GM18519 (cell line): Measurements from ENCODE around the gene UVRAG.

ENCODE experiments used
- ATAC-seq: cut with Tn5 transposase; IDR thresholded peaks from one replicate; pipeline ENCODE4 v1.9.1; 2021; ENCODE audit warnings: mild to moderate bottlenecking, moderate library complexity; ENCODE audit not compliant: unreplicated experiment, low FRiP score

UVRAG gene

DNA sequence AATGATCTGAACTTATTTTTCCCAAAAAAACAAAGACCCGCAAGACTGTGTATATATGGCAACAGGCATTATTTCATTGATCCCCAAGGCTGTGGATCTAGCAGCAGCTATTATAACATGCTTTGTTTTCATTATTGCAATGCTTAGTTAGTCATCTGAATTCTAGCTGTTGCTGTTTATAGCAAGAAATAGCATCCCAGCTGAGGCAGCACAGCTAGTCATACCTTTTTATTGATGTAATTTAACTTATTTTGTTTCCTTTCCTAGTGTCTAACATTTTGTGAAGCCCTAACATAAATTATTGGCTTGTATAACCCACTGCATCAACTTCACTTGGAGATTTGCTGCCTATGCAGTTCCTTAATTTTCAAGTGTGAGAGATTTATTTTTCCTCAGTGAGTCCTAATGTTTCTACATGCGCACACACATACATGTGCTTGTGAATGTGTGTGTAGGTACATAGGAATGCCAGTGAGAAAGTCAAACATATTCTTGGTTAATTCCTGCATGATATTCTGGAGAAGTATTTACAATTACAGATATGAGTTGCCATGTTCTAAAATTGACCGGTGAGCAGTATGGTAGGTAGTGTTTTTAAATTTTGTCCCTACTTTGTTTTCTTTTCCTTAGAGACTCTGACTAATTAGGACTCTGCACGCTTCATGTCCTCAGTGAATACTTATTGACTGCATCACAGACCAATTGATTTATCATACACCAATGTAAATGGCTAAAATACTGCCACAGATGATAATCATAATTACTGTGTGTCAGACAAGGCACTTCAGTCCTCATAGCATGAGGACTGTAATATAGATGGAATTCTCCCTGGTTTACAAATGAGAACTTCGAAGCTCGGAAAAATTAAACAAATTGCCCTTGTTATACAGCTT is 272.0 kb downstream of the UVRAG start:
- ATAC-seq: no peak

DNA sequence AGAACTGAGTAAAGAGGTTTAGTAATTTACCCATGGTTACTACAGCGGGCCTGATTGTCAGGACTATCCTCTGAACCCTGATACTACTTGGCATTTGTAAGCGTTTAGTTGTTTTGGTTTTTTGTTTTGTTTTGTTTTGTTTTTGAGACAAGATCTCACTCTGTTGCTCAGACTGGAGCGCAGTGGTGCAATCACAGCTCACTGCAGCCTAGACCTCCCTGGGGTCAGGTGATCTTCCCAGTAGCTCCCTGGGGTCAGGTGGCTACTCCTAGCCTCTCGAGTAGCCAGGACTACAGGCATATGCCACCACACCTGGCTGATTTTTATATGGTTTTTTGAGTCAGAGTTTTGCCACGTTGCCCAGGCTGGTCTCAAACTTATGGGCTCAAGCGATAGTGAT is 272.7 kb downstream of the UVRAG start:
- ATAC-seq: no peak

DNA sequence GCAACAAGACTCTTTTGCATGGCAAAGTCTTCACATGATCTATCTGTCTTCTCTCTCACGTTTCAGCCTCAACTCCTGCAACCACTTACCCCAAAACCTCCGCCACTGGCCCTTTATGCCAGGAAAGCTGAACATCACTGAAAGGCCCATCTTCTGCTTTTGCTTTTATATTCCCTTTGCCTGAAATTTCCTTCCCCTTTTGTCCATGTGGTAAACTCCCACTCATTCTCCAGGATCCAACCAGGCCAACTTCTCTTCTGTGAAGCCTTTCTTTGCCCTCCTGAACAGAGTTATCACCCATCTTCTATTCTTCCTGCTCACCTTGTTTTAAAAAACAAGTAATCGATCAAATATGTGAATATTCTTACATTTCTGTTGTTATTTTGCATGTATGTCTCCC is 273.5 kb downstream of the UVRAG start:
- ATAC-seq: no peak

DNA sequence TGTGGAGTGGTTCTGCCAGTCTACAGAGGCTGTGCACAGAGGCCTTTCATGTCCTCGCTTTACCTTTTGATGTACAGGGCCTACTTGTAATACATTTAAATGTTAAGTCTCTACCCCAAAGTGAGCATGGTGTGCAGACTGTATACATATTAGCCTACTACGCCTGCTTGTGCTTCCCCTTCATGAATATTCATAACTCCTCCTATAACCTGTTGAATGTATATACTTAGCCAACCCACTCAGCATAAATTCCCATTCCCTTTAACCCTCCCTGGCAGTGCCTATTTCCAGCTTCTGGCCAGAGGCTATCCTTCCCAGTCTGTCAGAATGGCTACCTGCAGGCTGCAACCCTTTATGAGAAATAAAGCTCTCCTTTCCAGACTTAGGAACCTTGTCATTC is 275.2 kb downstream of the UVRAG start:
- ATAC-seq: no peak

DNA sequence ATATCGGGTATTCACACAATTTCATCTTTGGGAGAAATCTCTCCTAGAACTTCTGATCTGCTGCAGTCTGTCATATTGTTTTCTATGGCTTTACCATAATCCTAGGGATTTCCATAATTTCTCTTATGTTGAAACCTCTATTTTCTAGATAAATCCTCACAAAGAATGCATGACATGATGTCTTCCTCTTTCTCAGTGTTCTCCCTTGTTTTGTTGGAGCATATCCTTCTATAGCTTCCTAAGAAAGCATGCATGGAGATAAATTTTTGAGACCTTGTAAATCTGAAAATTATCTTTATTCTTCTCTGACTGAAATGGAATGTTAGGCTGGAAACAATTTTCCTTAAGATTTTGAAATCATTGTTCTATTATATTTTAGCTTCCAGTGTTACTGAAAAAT is 275.8 kb downstream of the UVRAG start:
- ATAC-seq: no peak

DNA sequence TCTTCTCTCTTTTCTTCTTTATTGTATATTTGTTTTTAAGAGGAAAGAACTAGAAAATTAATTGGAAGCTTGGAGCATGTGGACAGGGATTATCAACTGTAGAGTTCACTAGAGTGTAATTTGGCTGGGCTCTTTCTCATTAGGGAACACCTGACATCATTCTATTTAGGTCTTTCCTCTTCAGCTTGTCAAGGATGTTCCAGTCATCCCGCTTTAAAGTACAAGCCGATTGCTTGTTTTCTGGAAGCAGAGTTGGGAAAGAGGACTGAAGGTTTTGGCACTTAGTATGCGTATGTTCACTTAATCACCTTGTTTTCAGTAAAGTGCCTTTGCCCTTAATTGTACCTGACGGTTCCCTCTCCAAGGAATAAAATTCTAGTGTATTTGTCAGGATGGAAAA is 279.7 kb downstream of the UVRAG start:
- no peak for ATAC-seq

DNA sequence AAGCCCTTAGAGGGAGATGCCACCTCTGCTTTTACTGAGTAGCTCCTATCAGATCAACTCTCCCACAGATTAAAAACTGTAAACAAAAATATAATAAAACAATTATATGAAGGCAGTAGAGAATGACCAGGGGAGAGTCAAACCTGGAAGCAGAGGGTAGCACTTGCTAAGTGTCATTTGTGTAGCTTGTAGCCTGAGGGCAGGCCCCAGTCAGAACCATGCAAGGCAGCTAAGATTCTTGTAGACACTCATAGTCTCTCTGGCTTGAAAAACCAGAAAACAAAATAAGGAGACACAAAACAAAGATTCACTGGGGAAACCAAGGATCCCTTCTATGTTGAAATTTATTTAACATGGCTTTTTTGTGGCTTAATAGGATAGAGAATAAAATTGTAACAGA is 280.9 kb downstream of the UVRAG start:
- ATAC-seq: no peak

DNA sequence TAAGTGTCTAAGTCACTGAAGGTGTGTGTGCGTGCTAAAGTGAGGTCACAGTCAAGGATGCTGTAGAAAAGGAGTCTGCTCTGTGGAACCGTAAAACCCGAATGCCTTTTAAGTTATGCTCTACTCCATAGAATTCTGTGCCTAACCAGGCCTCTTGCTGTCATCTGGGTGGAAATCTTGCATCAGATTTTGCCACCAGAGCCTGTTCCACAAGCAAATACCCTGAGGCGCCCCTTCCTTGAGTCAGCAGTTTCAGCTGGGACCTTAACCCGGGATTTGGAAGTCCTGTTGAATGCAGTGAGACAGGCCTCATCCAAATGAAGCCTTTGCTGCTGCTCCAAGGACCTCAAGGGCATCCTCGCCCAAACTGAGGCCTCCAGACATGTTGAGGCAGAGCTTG is 281.5 kb downstream of the UVRAG start:
- no peak for ATAC-seq

DNA sequence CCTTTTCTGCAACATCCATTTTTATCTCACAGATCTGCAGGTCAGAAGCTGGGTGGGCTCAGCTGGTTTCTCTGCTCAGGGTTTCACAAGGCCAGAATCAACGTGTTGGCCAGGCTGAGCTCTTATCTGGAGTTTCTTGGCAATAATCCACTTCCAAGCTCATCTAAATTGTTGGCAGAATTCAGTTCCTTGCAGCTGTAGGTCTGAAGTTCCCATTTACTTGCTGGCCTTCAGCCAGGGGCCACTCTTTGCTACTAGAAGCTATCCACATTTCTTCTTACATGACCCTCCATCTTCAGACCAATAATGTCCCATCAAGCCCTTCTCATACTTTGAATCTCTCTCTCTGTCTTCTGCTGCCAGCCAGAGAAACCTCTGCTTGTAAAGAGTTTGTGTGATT is 287.8 kb downstream of the UVRAG start:
- ATAC-seq: no peak

DNA sequence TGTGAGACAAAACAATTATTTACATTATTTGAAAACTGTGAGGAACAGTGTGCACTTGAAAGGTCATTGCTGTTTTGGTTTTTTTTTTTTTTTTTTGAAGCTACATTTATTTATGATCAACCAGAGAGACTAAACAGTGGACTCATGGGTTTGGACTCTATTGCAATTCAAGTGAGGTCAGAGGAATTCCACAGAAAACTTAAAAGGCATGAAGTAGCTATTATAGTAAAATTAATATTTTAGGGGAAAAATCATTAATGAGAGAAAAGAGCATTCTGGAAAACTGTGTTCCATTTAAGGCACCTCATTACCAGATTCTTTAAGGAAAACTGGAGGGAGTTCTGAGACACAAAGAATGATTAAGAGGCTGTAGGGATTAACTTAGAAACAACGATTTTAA is 288.4 kb downstream of the UVRAG start:
- no peak for ATAC-seq

DNA sequence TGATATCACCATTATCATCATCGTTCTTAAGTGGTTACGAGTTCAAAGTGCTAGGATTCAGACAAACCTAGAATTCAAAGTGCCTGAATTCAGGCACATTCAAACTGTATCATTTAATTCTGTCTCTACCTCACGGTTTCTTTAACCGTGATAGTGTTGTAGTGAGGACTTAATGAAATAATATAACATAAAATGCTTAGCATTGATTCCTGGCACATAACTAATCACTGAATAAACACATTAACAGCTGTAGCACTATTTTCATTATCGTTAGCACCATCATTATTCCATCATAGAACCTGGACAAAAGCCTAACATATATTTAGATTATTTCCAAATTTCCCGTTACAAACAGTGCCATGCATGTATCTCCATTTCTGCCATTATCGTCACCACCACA is 289.3 kb downstream of the UVRAG start:
- ATAC-seq: no peak

DNA sequence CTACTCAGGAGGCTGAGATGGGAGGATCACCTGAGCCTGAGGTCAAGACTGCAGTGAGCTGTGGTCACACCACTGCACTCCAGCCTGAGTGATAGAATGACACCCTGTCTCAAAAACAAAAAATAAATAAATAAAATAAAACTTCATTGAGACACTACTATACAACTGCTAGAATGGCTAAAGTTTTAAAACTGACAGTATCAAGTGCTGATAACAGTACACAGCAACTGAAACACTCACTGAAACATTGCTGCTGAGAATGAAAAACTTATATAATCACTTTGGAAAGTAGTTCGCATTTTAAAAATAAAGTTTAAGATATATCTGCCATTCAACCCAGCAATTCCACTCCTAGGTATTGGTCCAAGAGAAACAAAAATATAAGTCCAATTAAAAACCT is 290.6 kb downstream of the UVRAG start:
- no peak for ATAC-seq

DNA sequence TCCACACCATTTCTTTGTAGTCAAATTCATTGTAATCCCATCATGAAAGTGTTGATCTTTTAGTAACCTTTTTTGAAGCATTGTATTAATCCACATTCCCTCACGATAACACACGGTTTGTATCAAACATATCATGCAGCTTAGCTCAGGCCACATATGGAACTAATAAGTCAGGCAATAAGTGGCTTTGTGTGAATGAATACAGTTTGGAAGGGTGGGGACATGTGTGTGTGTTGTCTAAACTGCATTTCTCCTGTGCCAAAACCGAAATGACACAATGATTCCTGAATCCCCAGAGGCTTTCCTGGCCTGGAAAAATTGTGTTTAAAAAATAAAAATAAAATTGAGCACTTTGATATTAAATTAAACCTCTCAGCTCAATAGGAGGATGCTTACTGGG is 293.0 kb downstream of the UVRAG start:
- no peak for ATAC-seq

DNA sequence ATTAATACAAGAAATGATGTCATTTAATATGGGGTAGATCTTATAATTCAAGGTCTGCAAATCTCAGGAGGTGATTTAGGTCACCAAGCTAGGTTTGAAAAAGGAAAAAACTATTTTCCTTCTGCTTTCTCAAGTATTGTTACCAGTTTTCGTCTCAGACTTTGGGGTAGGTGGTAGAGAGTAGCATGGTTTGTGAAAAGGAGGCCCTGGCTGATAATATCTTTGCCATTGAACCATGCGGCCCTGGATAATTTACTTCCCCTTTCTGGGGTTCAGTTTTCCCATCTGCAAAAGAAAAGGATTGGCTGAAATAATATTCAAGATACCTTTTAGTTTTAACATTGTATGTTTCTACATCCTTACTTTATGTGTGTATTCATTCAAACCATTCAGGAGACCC is 299.2 kb downstream of the UVRAG start:
- ATAC-seq: no peak

DNA sequence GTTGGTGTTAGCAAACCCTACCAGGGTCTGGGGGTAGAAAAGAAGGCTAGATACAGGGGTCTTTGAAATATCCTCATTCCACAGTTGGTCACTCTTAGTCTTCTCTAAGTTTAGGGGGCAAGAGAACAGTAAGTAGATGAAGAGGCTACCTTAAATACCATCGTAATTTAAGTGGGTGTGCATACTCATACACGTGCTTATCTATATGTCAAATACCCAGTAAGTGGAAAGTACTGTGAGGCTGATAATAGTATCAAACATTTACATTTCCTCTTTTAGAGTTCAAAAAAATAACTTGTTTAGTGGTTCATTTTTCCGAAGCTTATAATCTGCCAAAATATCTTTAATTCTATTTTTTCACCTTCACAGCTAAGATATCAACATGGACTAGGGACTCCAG is 300.5 kb downstream of the UVRAG start:
- ATAC-seq: no peak

DNA sequence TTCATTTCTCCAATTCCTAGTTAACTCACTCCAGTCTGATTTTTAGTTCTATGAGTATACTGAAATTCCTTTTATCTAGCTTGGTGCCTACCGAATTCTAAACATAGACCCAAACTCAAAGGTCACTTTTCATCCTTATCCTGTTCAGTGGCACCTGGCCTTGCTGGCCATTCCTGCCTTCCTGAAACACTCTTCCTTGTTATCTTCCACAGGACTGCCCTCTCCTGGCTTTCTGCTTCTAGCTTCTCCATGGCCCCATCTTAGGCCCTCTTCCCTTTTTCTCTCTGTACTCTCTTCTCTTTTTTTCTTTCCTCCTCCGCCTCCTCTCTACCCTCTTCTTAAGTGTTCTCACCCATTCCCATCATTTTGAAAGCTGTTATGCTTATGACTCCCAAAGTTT is 304.0 kb downstream of the UVRAG start:
- ATAC-seq: no peak

DNA sequence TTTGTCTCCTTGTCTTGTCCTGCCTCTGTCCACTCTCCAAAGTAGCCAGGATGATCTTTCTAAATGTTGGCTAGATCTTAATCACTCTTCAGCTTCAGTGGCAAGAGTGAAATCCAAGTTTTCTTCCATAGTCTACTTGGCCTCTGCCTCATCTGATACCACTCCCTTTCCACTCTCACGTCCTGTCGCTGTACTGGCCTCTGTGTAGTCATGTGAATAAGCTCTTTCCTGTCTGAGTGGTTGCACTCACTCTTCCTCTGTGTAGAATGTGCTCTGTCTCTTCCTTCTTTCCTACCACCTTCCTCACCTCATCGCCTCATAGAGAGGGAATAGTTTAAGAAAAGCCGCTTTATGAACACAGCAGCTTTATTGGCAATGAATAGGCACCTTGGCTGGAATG is 304.8 kb downstream of the UVRAG start:
- no peak for ATAC-seq

DNA sequence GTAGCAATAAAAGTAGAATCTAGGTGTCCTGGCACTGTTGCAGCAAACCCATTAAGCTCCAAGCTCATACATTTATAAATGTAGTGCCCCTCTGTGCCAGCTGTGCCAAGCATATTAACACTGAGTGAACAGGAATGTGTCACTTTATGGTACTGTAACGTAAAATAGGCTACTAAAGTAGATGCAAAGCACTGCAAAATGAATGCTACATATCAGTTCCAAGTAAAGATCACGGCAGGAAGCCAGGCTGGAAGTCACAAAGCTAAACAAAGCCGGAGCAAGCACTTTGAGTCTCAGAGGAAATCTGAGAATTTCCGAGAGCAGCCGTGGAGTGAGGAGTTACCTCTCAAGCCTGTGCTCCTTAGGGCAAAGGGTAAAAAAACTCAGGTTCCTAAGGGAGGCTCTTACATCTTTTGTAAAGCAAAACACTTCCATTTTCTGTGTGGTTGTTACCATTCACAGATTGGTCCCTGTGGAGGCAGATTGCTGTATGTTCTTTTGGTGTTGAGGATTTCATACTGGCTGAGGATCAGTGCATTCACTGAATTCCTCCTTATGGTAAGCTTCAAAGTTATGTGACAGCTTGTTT is 305.6 kb downstream of the UVRAG start:
- ATAC-seq: no peak

DNA sequence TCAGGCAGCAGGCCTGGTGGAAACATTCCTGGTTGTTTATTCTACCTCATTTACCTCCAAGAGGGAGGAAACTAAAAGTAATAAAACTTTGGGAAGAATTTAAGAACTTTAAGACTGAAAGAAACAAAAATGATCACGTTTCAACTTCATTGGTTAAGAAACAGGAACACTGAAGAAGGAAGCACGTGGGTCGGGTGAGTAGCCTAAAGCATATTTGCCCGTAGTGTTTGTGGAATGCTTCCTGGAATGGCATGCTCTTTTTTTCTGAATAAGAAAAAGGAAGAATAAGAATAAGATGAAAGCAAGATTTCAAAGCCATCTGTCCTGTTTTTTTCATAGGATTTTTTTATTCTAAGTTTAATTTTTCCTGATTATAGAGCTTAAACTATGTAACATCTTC is 308.2 kb downstream of the UVRAG start:
- no peak for ATAC-seq

DNA sequence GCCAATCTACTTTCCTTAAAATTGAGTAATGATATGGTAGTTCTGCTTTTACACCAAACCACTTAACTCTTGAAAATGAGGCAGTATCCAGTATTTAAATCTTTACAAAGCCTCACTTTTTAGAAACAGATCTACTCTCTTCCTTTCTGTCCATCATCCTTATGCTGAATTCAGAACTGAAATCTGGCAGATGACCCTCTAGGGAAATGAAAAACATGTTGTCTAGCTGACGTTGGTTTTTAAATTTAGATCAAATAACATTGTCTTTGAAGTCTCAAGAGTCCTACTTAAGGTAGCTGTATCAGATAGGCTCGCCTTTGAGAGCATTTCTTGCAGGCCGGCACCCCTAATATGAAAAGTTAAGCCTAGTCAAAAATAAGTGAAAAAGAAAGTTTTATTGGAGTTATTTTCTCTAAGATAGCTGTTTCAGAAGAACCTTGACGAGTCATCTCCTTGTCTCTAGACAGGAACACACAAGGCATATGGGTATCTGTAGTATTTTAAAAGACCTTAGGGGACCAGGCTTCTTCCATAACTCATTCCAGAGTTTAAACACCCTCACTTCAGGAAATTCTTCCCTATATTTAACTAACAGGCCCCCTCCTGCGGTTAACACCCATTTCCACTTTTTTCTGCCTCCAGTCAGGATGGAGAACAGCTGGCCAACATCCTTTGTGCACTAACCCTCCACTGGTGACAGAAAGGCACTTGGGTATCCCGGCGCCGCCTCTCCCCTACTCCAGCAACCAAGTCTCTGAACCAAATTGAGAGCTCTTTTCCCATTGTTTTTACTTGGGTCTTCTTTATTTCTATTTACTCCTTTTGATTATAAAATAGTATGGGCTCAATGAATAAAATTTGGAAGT is 310.1 kb downstream of the UVRAG start:
- no peak for ATAC-seq

DNA sequence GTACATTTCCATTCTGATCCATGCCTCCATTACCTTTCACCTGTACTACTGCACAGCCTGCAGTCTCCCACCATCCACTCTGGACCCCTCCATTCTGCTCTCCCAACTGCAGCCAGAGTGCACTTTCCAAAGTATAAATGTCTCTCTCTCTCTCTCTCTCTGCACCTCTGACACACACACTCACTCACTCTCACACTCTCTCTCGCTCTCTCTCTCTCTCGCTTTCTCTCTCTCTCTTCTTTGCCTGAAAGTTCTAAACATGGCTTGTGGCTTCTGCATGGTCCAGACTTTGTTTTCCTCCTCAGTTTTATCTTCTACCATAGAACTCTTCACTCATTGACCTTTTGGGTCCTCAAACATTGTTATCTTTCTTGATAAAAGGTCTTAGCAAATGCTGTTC is 314.7 kb downstream of the UVRAG start:
- ATAC-seq: no peak
